Activated CD4-positive, alpha-beta memory T cell treated with anti-CD3 and anti-CD28 coated beads, Interleukin-2, amount 10 ng/mL, durations not matched to agents 7 days and 5 days (primary cell): ENCODE data around the gene KIAA1614. TPM values are rescaled to one million over a fixed set of nuclear protein-coding genes. Genes with fewer than 3 reads are reported as not detected.

Experiments used
- CTCF ChIA-PET: fragments of 350-600 bp; sonication (Branson Sonifier 250); formaldehyde crosslinking; loops from one replicate; lab custom pipeline; 2021; ENCODE audit warnings: antibody characterized with exemption, inconsistent platforms; lab: Charles Lee
- POLR2A ChIA-PET: fragments of 350-600 bp; sonication (Branson Sonifier 250); formaldehyde crosslinking; loops from one replicate; lab custom pipeline; 2021; ENCODE audit warnings: antibody characterized with exemption; lab: Charles Lee
- DNase-seq: peaks from one replicate; pipeline ENCODE4 v3.0.0-alpha.2; 2020
- H3K27ac Mint-ChIP-seq: one replicate; pipeline ENCODE4 v1.8.0; 2021; ENCODE audit warnings: mild to moderate bottlenecking, mixed read lengths
- H3K27me3 Mint-ChIP-seq: one replicate; pipeline ENCODE4 v1.8.0; 2021; ENCODE audit warnings: mixed read lengths
- H3K36me3 Mint-ChIP-seq: one replicate; pipeline ENCODE4 v1.8.0; 2021; ENCODE audit warnings: low read depth, mixed read lengths
- H3K4me1 Mint-ChIP-seq: one replicate; pipeline ENCODE4 v1.8.0; 2021; ENCODE audit warnings: mixed read lengths
- H3K4me3 Mint-ChIP-seq: one replicate; pipeline ENCODE4 v1.8.0; 2021; ENCODE audit warnings: mild to moderate bottlenecking, mixed read lengths
- H3K9me3 Mint-ChIP-seq: one replicate; pipeline ENCODE4 v1.8.0; 2021; ENCODE audit warnings: mixed read lengths
- total RNA-seq, 2 experiments: library from RNA; stranded (reverse); gene quantifications; one replicate each; pipeline ENCODE4 v1.2.3, GENCODE V29; 2021

The KIAA1614 gene
- total RNA-seq, 2 experiments from 2014 or later, result 0.03 to 0.13 TPM

DNA sequence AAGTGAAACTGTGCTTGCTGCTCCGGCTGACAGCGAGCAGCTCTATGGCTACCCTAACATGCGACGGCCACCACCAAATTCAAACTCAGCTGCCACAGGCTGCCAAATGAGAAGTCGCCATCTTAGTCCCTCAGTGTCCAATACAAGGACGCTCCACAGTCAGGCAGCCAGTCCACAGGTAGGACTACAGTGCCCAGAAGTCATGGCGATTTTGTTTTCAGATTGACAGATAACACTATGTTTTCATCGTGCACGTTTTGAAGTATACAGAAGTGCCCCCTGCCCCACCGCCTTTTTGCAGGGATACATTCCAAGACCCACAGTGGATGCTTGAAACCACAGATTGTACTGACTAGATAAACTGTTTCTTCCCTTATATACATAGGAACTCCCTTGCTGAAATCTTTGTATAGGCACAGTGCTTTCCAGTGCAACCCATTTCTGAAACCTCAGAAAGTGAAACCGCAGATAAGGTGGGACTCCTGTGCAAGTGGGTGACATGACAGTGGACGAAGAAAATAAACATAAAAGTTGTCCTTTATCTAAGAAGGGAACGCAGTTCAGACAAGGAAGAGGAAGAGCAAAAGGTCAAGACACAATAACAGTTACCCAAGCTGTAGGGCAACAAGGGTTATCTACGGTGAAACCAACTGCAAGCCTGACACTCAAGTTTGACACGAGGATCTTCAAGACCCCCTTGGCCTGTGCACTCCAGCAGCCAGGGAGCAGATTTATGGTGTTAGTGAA is 57.8 kb downstream of the KIAA1614 start:
- no peak overlapping the region for H3K27ac Mint-ChIP-seq
- peaks cover 49% of the 10 kb centered on the region for H3K36me3 Mint-ChIP-seq
- ChIA-PET CTCF (interaction anchor here (1.0 to 1.4 kb wide), 2 partner anchors 14 to 172 kb away, joined by 3 read pairs; no protein-coding TSS in a partner anchor), POLR2A (no interaction called here)
- DNase-seq, result no peak
- peaks cover 5% of the 10 kb centered on the region for H3K4me1 Mint-ChIP-seq
- H3K4me3 Mint-ChIP-seq, result no peak overlapping the region
- no peaks in the 10 kb centered on the region for H3K27me3 Mint-ChIP-seq
- H3K9me3 Mint-ChIP-seq, result no peaks in the 10 kb centered on the region

DNA sequence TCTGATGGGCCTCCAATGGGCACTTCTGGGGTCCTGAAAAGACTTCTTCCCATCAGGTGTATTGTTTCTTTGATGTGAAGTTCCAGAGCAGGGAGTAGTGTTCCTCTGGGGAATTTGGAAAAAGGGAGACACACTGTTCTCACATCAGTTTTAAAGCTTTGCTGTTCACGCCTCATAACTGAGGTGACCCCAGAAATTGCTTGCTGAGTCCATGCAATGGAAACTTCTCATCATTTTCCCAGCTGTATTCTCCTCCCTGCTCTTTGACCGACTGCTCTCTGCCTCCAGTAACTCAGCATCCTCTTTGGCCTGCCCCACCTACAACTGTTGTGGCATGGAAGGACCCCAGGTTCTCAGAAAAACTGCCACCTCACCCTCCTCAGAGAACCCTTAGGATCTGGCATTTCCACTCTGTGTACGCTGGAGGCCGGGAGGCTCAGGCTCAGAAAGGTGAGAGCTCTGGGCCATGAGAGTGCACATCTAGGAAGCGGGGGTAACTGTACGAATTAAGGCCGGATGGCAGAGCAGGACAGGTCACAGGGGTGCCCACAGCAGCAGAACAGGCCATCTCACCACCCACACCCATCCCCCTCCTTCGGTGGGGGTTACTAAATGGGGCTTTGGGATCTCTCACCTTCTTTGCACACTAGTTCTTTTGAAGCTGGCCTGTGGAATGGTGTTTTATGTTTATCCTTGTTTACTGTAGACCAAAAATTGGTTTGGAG is 58.7 kb downstream of the KIAA1614 start:
- no peaks in the 10 kb centered on the region for H3K9me3 Mint-ChIP-seq
- POLR2A ChIA-PET, result no interaction called here
- no peak overlapping the region for H3K4me3 Mint-ChIP-seq
- H3K27me3 Mint-ChIP-seq, result no peaks in the 10 kb centered on the region
- peaks cover 57% of the 10 kb centered on the region for H3K36me3 Mint-ChIP-seq
- no peak overlapping the region for H3K27ac Mint-ChIP-seq
- no peak for DNase-seq
- CTCF ChIA-PET, result no interaction called here
- peaks cover 5% of the 10 kb centered on the region for H3K4me1 Mint-ChIP-seq

DNA sequence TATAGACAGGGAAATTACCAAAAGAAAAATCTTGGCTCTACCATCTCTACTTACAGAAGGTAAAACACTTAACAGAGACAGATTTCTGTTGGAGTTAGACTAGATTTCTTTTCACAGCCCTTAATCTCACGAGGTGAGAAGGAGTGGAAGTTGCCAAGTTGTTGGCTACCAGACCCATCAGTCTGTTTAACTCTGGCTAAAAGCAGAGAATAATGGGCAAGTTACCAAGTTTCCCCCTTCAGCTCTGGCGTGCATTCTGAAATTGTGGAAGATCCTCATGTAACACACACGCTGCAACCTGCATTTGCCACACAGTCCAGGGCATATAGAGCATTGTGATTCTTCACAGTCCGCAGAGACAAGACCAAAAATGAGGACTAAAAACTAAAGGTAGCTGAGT is 60.7 kb downstream of the KIAA1614 start:
- H3K27ac Mint-ChIP-seq, result no peak overlapping the region
- CTCF ChIA-PET, result no interaction called here
- DNase-seq, result no peak
- peaks cover 8% of the 10 kb centered on the region for H3K4me1 Mint-ChIP-seq
- POLR2A ChIA-PET, result no interaction called here
- no peaks in the 10 kb centered on the region for H3K27me3 Mint-ChIP-seq
- no peak overlapping the region for H3K4me3 Mint-ChIP-seq
- H3K9me3 Mint-ChIP-seq, result no peaks in the 10 kb centered on the region
- peaks cover 64% of the 10 kb centered on the region for H3K36me3 Mint-ChIP-seq

DNA sequence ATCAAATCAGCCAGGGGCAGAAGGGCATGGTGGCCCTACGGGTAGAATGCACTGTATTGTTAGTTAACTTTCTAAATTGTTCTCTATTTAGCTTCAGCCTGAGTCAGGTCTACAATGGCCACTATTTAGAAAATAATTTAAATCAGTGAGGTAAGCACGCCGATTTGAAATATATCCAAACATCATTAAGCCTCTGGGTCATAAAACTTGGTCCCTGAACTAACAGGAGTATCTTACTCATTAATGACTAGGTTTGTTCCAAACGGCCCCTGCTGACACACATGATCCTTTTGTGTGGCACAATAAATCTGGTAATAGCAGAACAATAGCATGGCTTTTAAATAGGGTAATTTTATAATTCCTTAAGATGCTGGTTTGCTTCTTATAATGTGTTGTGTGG is 61.5 kb downstream of the KIAA1614 start:
- POLR2A ChIA-PET, result no interaction called here

DNA sequence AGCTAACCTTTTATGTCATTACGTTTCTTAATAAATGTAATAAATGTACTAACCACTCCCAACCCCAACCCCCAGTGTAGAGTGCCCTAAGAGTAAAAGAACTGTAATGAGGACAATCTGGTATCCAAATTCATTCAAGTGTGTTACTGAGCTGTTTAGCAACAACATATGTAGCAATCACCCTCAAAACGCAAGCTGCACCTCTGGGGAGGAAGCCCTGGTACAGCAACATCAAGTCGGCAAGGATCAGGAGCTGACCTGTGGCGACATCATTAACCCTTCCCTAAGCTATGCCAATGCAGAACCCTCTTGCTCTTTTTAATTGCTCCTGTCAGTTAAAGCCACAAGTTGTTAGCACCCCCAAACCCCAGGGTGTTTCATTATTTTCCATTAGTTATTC is 62.9 kb downstream of the KIAA1614 start:
- no peak for DNase-seq
- H3K9me3 Mint-ChIP-seq, result no peaks in the 10 kb centered on the region
- ChIA-PET POLR2A (no interaction called here), CTCF (interaction anchor here (1.0 kb wide), 1 partner anchor 62 kb away, joined by 3 read pairs; no protein-coding TSS in a partner anchor)
- H3K4me1 Mint-ChIP-seq, result peaks cover 6% of the 10 kb centered on the region
- H3K27me3 Mint-ChIP-seq, result no peaks in the 10 kb centered on the region
- peaks cover 69% of the 10 kb centered on the region for H3K36me3 Mint-ChIP-seq
- no peak overlapping the region for H3K27ac Mint-ChIP-seq
- no peak overlapping the region for H3K4me3 Mint-ChIP-seq

More for the DNA sequence above, 61.5 kb downstream of the KIAA1614 start:
- no peaks in the 10 kb centered on the region for H3K9me3 Mint-ChIP-seq
- peaks cover 66% of the 10 kb centered on the region for H3K36me3 Mint-ChIP-seq
- CTCF ChIA-PET, result no interaction called here
- no peak for DNase-seq
- H3K27ac Mint-ChIP-seq, result no peak overlapping the region
- peaks cover 8% of the 10 kb centered on the region for H3K4me1 Mint-ChIP-seq
- H3K4me3 Mint-ChIP-seq, result no peak overlapping the region
- no peaks in the 10 kb centered on the region for H3K27me3 Mint-ChIP-seq

DNA sequence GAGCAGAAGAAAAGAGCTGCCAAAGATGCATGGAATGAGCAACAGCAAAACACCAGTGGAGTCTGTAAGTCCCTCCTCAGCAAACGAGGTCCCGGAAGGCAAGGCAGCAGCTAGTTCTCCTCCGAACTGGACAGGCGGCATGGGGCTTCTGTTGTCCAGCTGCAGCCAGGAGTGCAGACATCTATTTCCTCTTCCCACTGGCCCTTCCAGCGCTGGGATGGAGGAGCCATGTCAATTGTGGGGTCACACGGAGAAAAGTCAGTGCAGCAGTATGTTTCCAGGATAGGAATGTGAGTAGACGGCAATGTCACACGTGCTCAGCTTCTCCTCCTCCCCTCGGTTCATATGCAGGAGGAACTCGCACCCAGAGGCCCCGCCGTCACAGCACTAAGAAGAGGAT is 63.5 kb downstream of the KIAA1614 start:
- Mint-ChIP-seq H3K4me1 (peaks cover 6% of the 10 kb centered on the region), H3K4me3 (no peak overlapping the region), H3K36me3 (peaks cover 68% of the 10 kb centered on the region), H3K9me3 (no peaks in the 10 kb centered on the region), H3K27ac (no peak overlapping the region), H3K27me3 (no peaks in the 10 kb centered on the region)
- POLR2A ChIA-PET, result no interaction called here
- CTCF ChIA-PET, result no interaction called here
- DNase-seq, result no peak

DNA sequence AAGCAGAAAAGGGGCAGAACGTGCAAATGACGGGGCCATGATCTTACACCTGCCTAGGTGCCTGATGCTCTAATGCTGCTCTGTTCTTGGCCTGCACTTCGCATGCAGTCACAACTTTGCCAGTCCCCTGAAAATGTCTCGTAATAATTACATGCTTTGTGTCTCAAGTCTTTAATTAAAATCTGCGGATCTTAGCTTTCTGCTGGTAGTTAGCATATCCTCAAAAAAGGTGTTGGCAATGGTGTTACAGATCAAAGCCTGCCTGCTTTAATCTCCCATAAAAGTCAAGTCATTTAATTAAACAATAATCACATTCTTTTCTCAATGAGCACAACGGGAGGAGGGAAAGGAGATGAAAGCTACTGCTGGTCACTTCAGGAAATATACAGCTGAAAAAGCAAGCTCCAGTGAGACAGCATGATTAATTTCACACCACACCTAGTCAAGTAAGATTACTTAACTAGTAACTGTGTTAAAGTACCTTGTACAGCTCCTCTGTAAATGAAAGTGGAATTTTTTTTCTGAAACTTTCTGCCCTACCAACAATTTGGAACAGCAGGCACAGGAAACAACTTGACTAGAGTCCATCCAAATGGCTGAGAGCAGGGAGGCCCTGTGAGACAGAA is 64.1 kb downstream of the KIAA1614 start:
- peaks cover 68% of the 10 kb centered on the region for H3K36me3 Mint-ChIP-seq
- peaks cover 12% of the 10 kb centered on the region for H3K4me1 Mint-ChIP-seq
- H3K9me3 Mint-ChIP-seq, result no peaks in the 10 kb centered on the region
- ChIA-PET POLR2A (no interaction called here), CTCF (no interaction called here)
- H3K4me3 Mint-ChIP-seq, result no peak overlapping the region
- no peak overlapping the region for H3K27ac Mint-ChIP-seq
- no peaks in the 10 kb centered on the region for H3K27me3 Mint-ChIP-seq
- DNase-seq, result no peak

DNA sequence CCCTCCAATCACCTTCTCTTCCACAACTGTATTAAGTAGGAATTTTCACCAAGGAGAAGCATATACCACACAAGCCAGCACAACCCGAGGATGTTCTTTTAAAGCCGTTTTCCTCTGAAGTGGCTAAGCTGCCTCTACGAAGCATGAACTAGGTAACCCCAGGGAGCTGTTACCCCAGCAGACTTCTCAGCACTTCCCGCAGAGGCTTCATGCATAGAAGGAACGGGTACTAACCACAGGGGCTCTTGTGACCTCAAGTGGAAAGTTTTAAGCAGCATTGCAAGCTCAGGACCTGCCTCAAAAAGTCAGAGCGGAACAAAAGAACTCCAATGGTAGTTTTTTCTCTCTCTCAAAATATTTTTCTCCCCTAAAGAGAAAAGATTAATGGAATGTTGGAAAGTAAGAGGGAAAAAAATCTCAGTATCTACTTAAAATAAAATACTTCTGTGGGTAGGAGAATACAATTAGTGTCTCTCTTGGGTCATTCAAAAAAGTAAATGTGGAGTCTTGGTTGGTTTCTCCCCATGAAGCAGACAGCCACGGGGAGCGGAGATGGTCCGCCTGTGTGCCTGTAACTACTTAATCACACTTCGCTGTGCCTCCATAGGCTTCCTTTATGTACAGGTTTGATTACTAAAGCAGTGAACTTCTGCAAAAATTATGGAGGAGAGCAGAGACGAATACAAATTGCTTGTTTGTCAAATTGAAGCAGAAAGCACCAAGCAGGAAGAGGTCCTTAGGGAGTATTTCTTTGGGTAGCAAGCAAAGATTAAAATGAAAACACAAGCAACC is 69.1 kb downstream of the KIAA1614 start:
- peaks cover 12% of the 10 kb centered on the region for H3K4me1 Mint-ChIP-seq
- ChIA-PET POLR2A (no interaction called here), CTCF (interaction anchor here (1.2 kb wide), 1 partner anchor 189 kb away, joined by 3 read pairs; no protein-coding TSS in a partner anchor)

DNA sequence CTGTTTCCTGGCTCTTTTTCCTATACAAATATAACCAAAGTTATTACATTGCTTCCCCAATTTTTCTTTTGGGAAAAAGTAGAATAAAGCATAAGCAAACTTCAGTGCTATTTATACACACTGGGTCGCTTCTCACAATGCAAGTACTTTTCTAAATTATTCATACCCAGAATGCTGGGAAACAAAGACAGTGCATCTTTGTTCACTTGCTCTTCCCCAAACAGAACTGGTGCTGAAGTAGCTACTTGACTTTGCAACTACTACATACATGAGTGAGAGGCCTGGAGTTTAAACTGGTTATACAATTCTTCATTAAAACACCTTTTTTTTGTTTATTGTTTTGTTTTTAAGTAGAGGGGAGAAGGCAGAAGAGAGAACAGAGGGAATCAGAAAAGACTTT is 69.7 kb downstream of the KIAA1614 start:
- ChIA-PET POLR2A (no interaction called here), CTCF (interaction anchor here (1.2 kb wide), 1 partner anchor 188 kb away, joined by 3 read pairs; no protein-coding TSS in a partner anchor)
- no peak overlapping the region for H3K4me3 Mint-ChIP-seq
- peaks cover 11% of the 10 kb centered on the region for H3K4me1 Mint-ChIP-seq
- DNase-seq, result no peak
- peaks cover 66% of the 10 kb centered on the region for H3K36me3 Mint-ChIP-seq
- H3K27ac Mint-ChIP-seq, result no peak overlapping the region
- H3K9me3 Mint-ChIP-seq, result no peaks in the 10 kb centered on the region
- no peaks in the 10 kb centered on the region for H3K27me3 Mint-ChIP-seq

More for the DNA sequence above, 69.1 kb downstream of the KIAA1614 start:
- no peaks in the 10 kb centered on the region for H3K9me3 Mint-ChIP-seq
- peaks cover 61% of the 10 kb centered on the region for H3K36me3 Mint-ChIP-seq
- H3K27ac Mint-ChIP-seq, result no peak overlapping the region
- DNase-seq, result peak; percentile 23
- H3K27me3 Mint-ChIP-seq, result no peaks in the 10 kb centered on the region
- H3K4me3 Mint-ChIP-seq, result no peak overlapping the region

DNA sequence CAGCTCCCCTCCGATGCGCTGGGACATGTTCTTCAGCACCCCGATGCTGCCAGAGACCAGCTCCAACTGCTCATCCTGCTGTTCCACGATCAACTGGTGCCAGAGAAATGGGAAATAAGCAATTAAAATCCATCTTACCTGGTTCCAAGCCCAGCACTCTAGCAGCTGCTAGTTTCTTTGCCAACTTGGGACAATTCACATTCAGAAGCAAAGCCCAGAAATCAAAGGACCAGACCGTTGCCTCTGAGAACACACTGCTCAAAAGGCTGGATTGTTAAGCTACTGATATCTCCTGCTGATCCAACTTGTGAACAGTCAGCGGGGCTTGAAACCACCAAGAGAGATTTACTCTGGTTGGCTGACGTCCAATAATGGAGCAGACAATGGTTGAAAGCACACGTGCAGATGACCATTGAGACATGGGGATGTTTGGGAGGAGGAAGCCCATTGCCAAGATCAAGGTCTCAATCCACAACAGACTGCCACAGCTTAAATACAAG is 75.6 kb downstream of the KIAA1614 start:
- Mint-ChIP-seq H3K9me3 (no peaks in the 10 kb centered on the region), H3K4me1 (no peaks in the 10 kb centered on the region), H3K36me3 (peaks cover 68% of the 10 kb centered on the region), H3K4me3 (no peak overlapping the region), H3K27me3 (no peaks in the 10 kb centered on the region), H3K27ac (no peak overlapping the region)
- CTCF ChIA-PET, result interaction anchor here (0.9 to 1.8 kb wide), 3 partner anchors 14 to 156 kb away, joined by 3 to 4 read pairs (median 3); no protein-coding TSS in a partner anchor
- POLR2A ChIA-PET, result no interaction called here
- no peak for DNase-seq

DNA sequence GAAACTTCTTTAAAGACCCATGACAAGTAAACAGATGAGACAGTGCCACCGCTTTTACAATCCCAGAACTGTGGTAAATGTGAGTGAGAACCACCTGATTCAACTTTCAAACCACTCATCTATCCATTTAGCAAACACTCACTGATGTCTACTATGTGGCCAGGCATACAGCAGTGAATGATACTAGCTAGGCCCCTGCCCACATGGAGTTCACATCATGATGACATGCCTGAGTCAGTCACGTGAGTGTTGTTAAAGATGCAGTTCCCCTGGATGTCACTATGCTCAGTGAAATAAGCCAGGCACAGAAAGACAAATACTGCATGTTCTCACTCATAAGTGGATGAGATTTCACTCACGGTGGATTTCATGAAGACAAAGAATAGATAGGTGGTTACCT is 81.6 kb downstream of the KIAA1614 start:
- H3K4me1 Mint-ChIP-seq, result peaks cover 2% of the 10 kb centered on the region
- H3K9me3 Mint-ChIP-seq, result no peaks in the 10 kb centered on the region
- POLR2A ChIA-PET, result no interaction called here
- no peak for DNase-seq
- CTCF ChIA-PET, result no interaction called here
- H3K27me3 Mint-ChIP-seq, result no peaks in the 10 kb centered on the region
- peaks cover 44% of the 10 kb centered on the region for H3K36me3 Mint-ChIP-seq
- no peak overlapping the region for H3K4me3 Mint-ChIP-seq
- H3K27ac Mint-ChIP-seq, result no peak overlapping the region

DNA sequence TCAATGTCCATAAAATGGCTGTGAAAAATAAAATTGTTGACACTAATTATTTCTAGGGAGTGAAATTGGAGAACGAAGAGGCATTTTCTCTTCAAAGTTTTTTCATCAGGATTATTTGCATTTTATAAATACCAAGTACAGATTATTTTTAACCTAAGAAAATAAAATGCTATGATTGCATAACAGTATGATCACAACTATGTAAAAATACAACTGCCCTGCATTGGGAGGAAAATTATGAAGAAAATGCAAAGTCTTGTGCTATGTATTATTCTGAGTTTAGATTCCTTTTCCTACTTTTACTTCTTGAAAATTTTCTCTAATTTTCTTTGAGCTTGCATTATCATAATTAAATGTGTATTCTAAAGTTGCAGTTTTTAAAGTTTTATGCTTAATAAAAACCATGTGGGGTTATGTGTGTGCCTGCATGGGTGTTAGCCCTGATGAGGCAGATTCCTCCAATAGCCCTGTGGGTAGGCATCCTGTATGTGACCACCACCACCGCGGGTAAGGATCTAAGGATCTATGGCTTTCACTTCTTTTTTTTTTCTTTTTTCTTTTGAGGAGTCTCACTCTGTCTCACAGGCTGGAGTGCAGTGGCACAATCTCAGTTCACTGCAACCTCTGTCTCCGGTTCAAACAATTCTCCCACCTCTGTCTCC is 85.3 kb downstream of the KIAA1614 start:
- peaks cover 45% of the 10 kb centered on the region for H3K36me3 Mint-ChIP-seq
- ChIA-PET CTCF (interaction anchor here (1.0 kb wide), 1 partner anchor 144 kb away, joined by 3 read pairs; no protein-coding TSS in a partner anchor), POLR2A (no interaction called here)
- peaks cover 7% of the 10 kb centered on the region for H3K4me1 Mint-ChIP-seq
- H3K27me3 Mint-ChIP-seq, result no peaks in the 10 kb centered on the region
- no peaks in the 10 kb centered on the region for H3K9me3 Mint-ChIP-seq
- no peak for DNase-seq
- H3K27ac Mint-ChIP-seq, result no peak overlapping the region
- H3K4me3 Mint-ChIP-seq, result no peak overlapping the region
